Measurements from ENCODE around the gene TGFBR1. TPM values are rescaled to one million over a fixed set of nuclear protein-coding genes. Genes with fewer than 3 reads are reported as not detected.

Gene TGFBR1
- total and polyA plus RNA-seq, 10 donors: 8.9 to 60.8 (median 45.4) TPM

GRCh38 chr9:99106044-99106375 is 1.1 kb downstream of the TGFBR1 start:
- TF ChIP-seq POLR2AphosphoS5 (IDR thresholded peaks at IDR 0.05): no peak
- no peak for TF ChIP-seq POLR2A (IDR thresholded peaks at IDR 0.05)
- 1 to 2% (median 2%) methylated on average over 9 of the region's 9 CpGs for WGBS, 5 donors
- Histone ChIP-seq H3K9me3 (peaks cover 0 to 3% (median 0%) of the 10 kb centered on the region in 8 donors), H3K27ac (peak overlapping the region; percentile 85 to 98 (median 93)), H3K27me3 (replicated peaks in 1 of 7) (no peaks in the 10 kb centered on the region), H3K4me3 (peak overlapping the region; percentile 66 to 76 (median 71)), H3K36me3 (no peaks in the 10 kb centered on the region), H3K4me1 (peaks cover 41 to 68% (median 64%) of the 10 kb centered on the region in 6 donors)
- intact Hi-C loops (cut with DNase I; ENCODE audit: low total_unique reads): no loop called here
- DNase-seq: no peak

GRCh38 chr9:99107421-99107820 is 2.5 kb downstream of the TGFBR1 start:
- Histone ChIP-seq H3K36me3 (no peaks in the 10 kb centered on the region), H3K4me1 (peaks cover 53 to 82% (median 78%) of the 10 kb centered on the region in 6 donors), H3K9me3 (no peaks in the 10 kb centered on the region), H3K27ac (peak overlapping the region; percentile 39 to 98 (median 88)), H3K27me3 (replicated peaks in 1 of 7) (no peaks in the 10 kb centered on the region), H3K4me3 (peak overlapping the region in 3 of 8 donors; percentile 0 to 76 (median 69))
- intact Hi-C loops (cut with DNase I; ENCODE audit: low total_unique reads): no loop called here
- TF ChIP-seq POLR2A (IDR thresholded peaks at IDR 0.05) (no peak), POLR2AphosphoS5 (IDR thresholded peaks at IDR 0.05) (no peak), CTCF (IDR thresholded peaks at IDR 0.05 in 8 of 11, conservative IDR thresholded peaks at IDR 0.05 in 3 of 11) (no peak)
- DNase-seq: no peak
- WGBS, 5 donors: 8 to 18% (median 17%) methylated on average over 3 of the region's 3 CpGs

GRCh38 chr9:99108131-99108530 is 3.2 kb downstream of the TGFBR1 start:
- Histone ChIP-seq H3K36me3 (no peaks in the 10 kb centered on the region), H3K4me1 (peaks cover 60 to 89% (median 85%) of the 10 kb centered on the region in 6 donors), H3K27me3 (replicated peaks in 1 of 7) (no peaks in the 10 kb centered on the region), H3K4me3 (peak overlapping the region in 1 of 8 donors; percentile 76), H3K9me3 (no peaks in the 10 kb centered on the region), H3K27ac (peak overlapping the region; percentile 6 to 98 (median 88))
- no peak for DNase-seq
- 54 to 88% (median 79%) methylated on average over 2 of the region's 2 CpGs for WGBS, 5 donors
- intact Hi-C loops (cut with DNase I; ENCODE audit: low total_unique reads): no loop called here
- no peak for TF ChIP-seq CTCF (IDR thresholded peaks at IDR 0.05 in 8 of 11, conservative IDR thresholded peaks at IDR 0.05 in 3 of 11)
- TF ChIP-seq POLR2A (IDR thresholded peaks at IDR 0.05): no peak
- no peak for TF ChIP-seq POLR2AphosphoS5 (IDR thresholded peaks at IDR 0.05)

DNA sequence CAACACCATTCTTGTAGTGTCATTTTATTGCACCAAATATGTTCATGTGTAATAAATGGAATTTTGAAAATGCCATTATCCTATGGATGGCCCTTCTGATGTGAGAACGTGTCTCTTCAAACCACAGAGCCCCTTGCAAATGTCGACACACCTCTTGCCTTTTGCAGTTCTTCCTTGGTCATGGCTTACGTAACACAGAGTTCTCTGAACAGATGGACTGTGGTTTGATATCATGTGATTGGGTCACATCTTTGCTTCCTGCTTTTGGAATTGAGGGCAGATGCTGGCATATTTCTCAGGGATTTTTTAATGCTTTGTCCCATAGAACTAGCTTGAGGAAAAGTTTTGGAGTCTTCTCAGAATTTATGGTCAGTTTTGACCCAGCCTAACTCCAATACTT is 4.6 kb downstream of the TGFBR1 start:
- WGBS, 5 donors: 32 to 51% (median 44%) methylated on average over 3 of the region's 3 CpGs
- Histone ChIP-seq H3K27ac (peak overlapping the region; percentile 24 to 98 (median 80)), H3K9me3 (no peaks in the 10 kb centered on the region), H3K4me3 (no peak overlapping the region), H3K4me1 (peaks cover 72 to 89% (median 87%) of the 10 kb centered on the region in 6 donors), H3K27me3 (replicated peaks in 1 of 7) (no peaks in the 10 kb centered on the region), H3K36me3 (no peaks in the 10 kb centered on the region)
- DNase-seq: no peak
- TF ChIP-seq POLR2AphosphoS5 (IDR thresholded peaks at IDR 0.05) (peak in 1 of 3 donors; percentile 81), CTCF (IDR thresholded peaks at IDR 0.05 in 8 of 11, conservative IDR thresholded peaks at IDR 0.05 in 3 of 11) (no peak)
- intact Hi-C loops (cut with DNase I; ENCODE audit: low total_unique reads): no loop called here
